OCI-LY3 (cell line): Measurements from ENCODE around the gene LGI2.

Experiments
- H2AFZ ChIP-seq: fragments of 200-600, 300-600 bp; shearing (Covaris generic); 2 replicates; pipeline ENCODE4 v1.6.0; 2014; ENCODE audit warnings: antibody characterized with exemption, low read depth, low read length
- H3K27ac ChIP-seq: fragments of 200-600, 300-600 bp; sonication (generic); 2 replicates; pipeline ENCODE4 v1.5.1; 2014; ENCODE audit warnings: mild to moderate bottlenecking, low read length, moderate library complexity, mixed read lengths
- H3K27me3 ChIP-seq: fragments of 200-600, 300-600 bp; sonication (generic); 2 replicates; pipeline ENCODE4 v1.6.1; 2014; ENCODE audit warnings: low read depth, low read length, mixed read lengths
- H3K36me3 ChIP-seq: fragments of 200-600, 300-600 bp; sonication (generic); replicated peaks from 2 replicates; pipeline ENCODE3; 2014; ENCODE audit warnings: low read depth, low read length, mixed read lengths
- H3K4me1 ChIP-seq: fragments of 300-600, 200-600 bp; sonication (generic); 2 replicates; pipeline ENCODE4 v1.6.1; 2014; ENCODE audit warnings: low read length, mixed read lengths
- H3K4me2 ChIP-seq: fragments of 200-600, 300-600 bp; sonication (generic); 2 replicates; pipeline ENCODE4 v1.6.1; 2014; ENCODE audit warnings: low read length, mixed read lengths
- H3K4me3 ChIP-seq: fragments of 300-600, 200-600 bp; sonication (generic); 2 replicates; pipeline ENCODE4 v1.5.1; 2014; ENCODE audit warnings: antibody characterized with exemption, mild to moderate bottlenecking, low read length, moderate library complexity
- H3K79me2 ChIP-seq: fragments of 300-600, 200-600 bp; shearing (Covaris generic); 2 replicates; pipeline ENCODE4 v1.6.1; 2014; ENCODE audit warnings: mild to moderate bottlenecking, low read length, mixed read lengths
- H3K9ac ChIP-seq: fragments of 300-600, 200-600 bp; shearing (Covaris generic); 2 replicates; pipeline ENCODE4 v1.6.0; 2014; ENCODE audit warnings: mild to moderate bottlenecking, low read length, moderate library complexity
- H3K9me3 ChIP-seq: fragments of 200-600, 300-600 bp; shearing (Covaris generic); 2 replicates; pipeline ENCODE4 v1.6.1; 2014; ENCODE audit warnings: low read length, mixed read lengths; ENCODE audit not compliant: insufficient read depth
- H4K20me1 ChIP-seq: fragments of 200-600, 300-600 bp; sonication (generic); 2 replicates; pipeline ENCODE4 v1.6.1; 2016; ENCODE audit warnings: low read length, mixed read lengths; ENCODE audit not compliant: insufficient read depth
- CTCF ChIP-seq: fragments of 200-600, 300-600 bp; sonication (generic); IDR thresholded peaks from 2 replicates; pipeline ENCODE4 v1.5.1; 2014; ENCODE audit warnings: antibody characterized with exemption, low read length, low read depth
- EZH2phosphoT487 ChIP-seq: fragments of 200-600 bp; shearing (Covaris generic); IDR thresholded peaks from 2 replicates; pipeline ENCODE4 v1.6.1; 2018; ENCODE audit warnings: antibody characterized with exemption, mixed run types, low read depth

LGI2 gene

GRCh38 chr4:24970191-24970590 lies 60.6 kb downstream of the LGI2 start:
- Histone ChIP-seq H3K4me3 (no peak overlapping the region), H3K9ac (no peak overlapping the region), H3K27me3 (peaks cover 6% of the 10 kb centered on the region; the same call in 1 of the 2 replicates), H3K4me2 (no peak overlapping the region), H3K79me2 (no peaks in the 10 kb centered on the region), H4K20me1 (no peaks in the 10 kb centered on the region), H2AFZ (no peak overlapping the region), H3K27ac (no peak overlapping the region), H3K4me1 (no peaks in the 10 kb centered on the region), H3K9me3 (peaks cover 10% of the 10 kb centered on the region), H3K36me3 (no peaks in the 10 kb centered on the region)
- TF ChIP-seq EZH2phosphoT487 (no peak), CTCF (no peak)

GRCh38 chr4:24969486-24969885 lies 61.3 kb downstream of the LGI2 start:
- no peaks in the 10 kb centered on the region for H3K79me2 ChIP-seq
- TF ChIP-seq CTCF = no peak
- H3K27me3 ChIP-seq = peaks cover under 1% of the 10 kb centered on the region; the same call in 1 of the 2 replicates
- H3K27ac ChIP-seq = no peak overlapping the region
- no peaks in the 10 kb centered on the region for H3K4me1 ChIP-seq
- peaks cover 13% of the 10 kb centered on the region for H3K9me3 ChIP-seq
- no peak overlapping the region for H3K4me2 ChIP-seq
- H2AFZ ChIP-seq = no peak overlapping the region
- H3K36me3 ChIP-seq = no peaks in the 10 kb centered on the region
- no peaks in the 10 kb centered on the region for H4K20me1 ChIP-seq
- no peak overlapping the region for H3K4me3 ChIP-seq
- no peak overlapping the region for H3K9ac ChIP-seq

- H3K79me2 ChIP-seq = no peaks in the 10 kb centered on the region
- no peak overlapping the region for H3K4me2 ChIP-seq
- H3K9ac ChIP-seq = no peak overlapping the region
- no peaks in the 10 kb centered on the region for H3K27me3 ChIP-seq
- H3K9me3 ChIP-seq = peaks cover 13% of the 10 kb centered on the region
- no peak overlapping the region for H3K4me3 ChIP-seq
- H2AFZ ChIP-seq = no peak overlapping the region
- TF ChIP-seq CTCF = no peak
- TF ChIP-seq EZH2phosphoT487 = no peak
- H4K20me1 ChIP-seq = no peaks in the 10 kb centered on the region
- H3K36me3 ChIP-seq = no peaks in the 10 kb centered on the region
- no peak overlapping the region for H3K27ac ChIP-seq
- H3K4me1 ChIP-seq = no peaks in the 10 kb centered on the region
Measured at GRCh38 chr4:24968992-24969391, 61.8 kb downstream of the LGI2 start.

GRCh38 chr4:24968278-24968677 lies 62.5 kb downstream of the LGI2 start:
- H2AFZ ChIP-seq = no peak overlapping the region
- peaks cover 13% of the 10 kb centered on the region for H3K9me3 ChIP-seq
- no peaks in the 10 kb centered on the region for H3K36me3 ChIP-seq

More at GRCh38 chr4:24968278-24968677, 62.5 kb downstream of the LGI2 start:
- no peak overlapping the region for H3K27ac ChIP-seq
- no peak overlapping the region for H3K9ac ChIP-seq
- H3K4me1 ChIP-seq = no peaks in the 10 kb centered on the region
- no peak overlapping the region for H3K4me2 ChIP-seq
- H3K27me3 ChIP-seq = no peaks in the 10 kb centered on the region
- no peak for TF ChIP-seq CTCF
- no peak for TF ChIP-seq EZH2phosphoT487
- no peaks in the 10 kb centered on the region for H3K79me2 ChIP-seq
- no peaks in the 10 kb centered on the region for H4K20me1 ChIP-seq
- H3K4me3 ChIP-seq = no peak overlapping the region
